OCI-LY1 (cell line): Measurements from ENCODE around the gene SPRN.
"Not testable (repeated sequence)": the region's sequence is repeated elsewhere in the genome, so short reads cannot be mapped to it uniquely, and the experiment has no call there.

Experiments used
- CTCF ChIP-seq: fragments of 200-600 bp; sonication (generic), shearing (Covaris generic); IDR thresholded peaks from 2 replicates; pipeline ENCODE4 v1.5.1; 2017; ENCODE audit warnings: mild to moderate bottlenecking, antibody characterized with exemption, low read length, moderate library complexity, mixed read lengths
- EZH2 ChIP-seq: fragments of 200-600 bp; sonication (generic), shearing (Covaris generic); IDR thresholded peaks from 2 replicates; pipeline ENCODE4 v1.8.0; 2017; ENCODE audit warnings: borderline replicate concordance, mixed run types, mild to moderate bottlenecking, antibody characterized with exemption, low read length, moderate library complexity, mixed read lengths

GRCh38 chr10:133429571-133429970 lies 5.1 kb upstream of the SPRN start:
- not testable (repeated sequence) for TF ChIP-seq CTCF, EZH2
